ENCODE measurements around the gene RNF182. TPM values are rescaled to one million over a fixed set of nuclear protein-coding genes. Genes with fewer than 3 reads are reported as not detected.

Gene RNF182
- polyA plus RNA-seq, 4 donors, result 2.6 to 3.5 (median 2.9) TPM

DNA sequence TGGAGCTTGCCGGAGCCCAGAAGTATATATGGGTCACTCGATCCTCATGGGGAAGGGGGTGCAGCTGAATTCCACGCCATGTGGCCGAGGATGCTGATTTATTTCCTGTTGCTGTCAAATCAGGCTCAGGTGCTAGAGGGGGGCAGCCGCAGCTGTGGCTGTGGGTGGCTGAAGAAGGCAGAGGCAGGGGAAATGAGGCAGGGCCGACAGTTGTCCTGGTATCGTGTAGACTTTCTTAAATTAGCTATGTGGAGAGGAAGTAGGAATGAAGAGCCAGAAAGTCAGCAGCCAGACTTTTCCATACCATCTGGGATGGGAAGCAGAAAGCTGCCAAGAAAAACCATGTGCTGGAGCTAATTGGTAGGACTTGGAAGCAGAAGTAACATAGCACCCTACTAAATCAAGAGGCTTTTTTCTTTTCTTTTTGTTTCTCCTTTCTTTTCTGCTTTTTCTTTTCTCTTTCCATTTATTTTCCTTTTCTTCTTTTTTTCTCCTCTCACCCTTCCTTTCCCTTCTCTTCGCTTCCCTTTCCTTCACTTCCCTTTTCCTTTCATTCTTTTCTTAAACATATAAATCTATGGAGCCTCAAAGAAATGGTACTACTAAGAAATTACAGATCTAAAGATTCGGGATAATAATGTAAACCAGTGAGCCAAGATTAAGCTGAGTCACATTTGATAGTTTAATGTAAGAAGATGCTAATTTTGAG, 102.2 kb downstream of the RNF182 start:
- no peak for DNase-seq (ENCODE audit: low read depth in 4 of 4, low spot score in 2 of 4)

DNA sequence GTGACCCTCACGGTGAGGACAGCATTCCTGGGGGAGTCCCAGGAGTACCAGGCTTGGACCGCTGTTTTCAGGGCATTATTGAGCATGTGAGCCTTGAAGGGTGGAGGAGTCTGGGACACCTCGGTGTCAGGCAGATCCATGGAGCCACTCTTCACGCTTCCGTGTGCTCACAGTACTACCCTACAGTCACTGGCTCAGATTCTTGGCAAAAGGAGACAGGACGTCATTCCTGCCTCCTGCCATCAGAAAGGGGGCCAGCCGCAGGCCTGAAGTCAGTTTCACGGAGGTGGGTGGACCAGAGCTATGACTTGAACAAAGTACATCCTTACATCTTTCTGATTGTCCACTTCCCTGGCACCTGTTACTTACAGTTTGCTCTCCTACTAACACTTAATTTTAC, 103.9 kb downstream of the RNF182 start:
- DNase-seq (ENCODE audit: low read depth in 4 of 4, low spot score in 2 of 4), result no peak

DNA sequence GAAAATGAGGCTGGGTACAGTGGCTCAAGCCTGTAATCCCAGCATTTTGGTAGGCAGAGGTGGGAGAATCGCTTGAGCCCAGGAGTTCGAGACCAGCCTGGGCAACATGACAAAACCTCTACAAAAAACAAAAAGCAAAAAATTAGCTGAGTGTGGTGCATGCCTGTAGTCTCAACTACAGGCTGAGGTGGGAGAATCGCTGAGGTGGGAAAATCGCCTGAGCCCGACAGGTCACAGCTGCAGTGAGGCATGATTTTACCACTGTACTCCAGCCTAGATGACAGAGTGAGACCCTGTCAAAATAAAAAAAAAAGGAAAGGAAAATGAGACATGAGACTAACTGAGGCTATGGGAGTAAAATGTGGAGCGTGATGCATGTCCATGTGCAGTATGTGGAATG, 104.9 kb downstream of the RNF182 start:
- no peak for DNase-seq (ENCODE audit: low read depth in 4 of 4, low spot score in 2 of 4)

Other genes with a start within 250 kb of the RNF182 start
- 10 to 100 TPM; 42.5 to 48.3 (median 47.6) TPM for gene RANBP9, start 213.1 kb upstream of the RNF182 start, polyA plus RNA-seq (ENCODE audit: insufficient read length in 4 of 4)
- gene MCUR1, start 110.4 kb upstream of the RNF182 start, polyA plus RNA-seq (ENCODE audit: insufficient read length in 4 of 4), result 10 to 100 TPM; 49.2 to 62.2 (median 54.1) TPM
- 10 to 100 TPM in 3 of 4 donors, 1 to 10 TPM in 1; 9.4 to 14.7 (median 11.7) TPM for gene CD83, start 192.8 kb downstream of the RNF182 start, polyA plus RNA-seq (ENCODE audit: insufficient read length in 4 of 4)

Data from left renal cortex interstitium (tissue), 4 donors.